Measurements from ENCODE around the gene ERF.

- no peak for TF ChIP-seq EZH2 (IDR thresholded peaks at IDR 0.05; ENCODE audit: borderline replicate concordance, insufficient read depth, low read depth, low read length, poor library complexity, severe bottlenecking)
- TF ChIP-seq, protein P1, sequence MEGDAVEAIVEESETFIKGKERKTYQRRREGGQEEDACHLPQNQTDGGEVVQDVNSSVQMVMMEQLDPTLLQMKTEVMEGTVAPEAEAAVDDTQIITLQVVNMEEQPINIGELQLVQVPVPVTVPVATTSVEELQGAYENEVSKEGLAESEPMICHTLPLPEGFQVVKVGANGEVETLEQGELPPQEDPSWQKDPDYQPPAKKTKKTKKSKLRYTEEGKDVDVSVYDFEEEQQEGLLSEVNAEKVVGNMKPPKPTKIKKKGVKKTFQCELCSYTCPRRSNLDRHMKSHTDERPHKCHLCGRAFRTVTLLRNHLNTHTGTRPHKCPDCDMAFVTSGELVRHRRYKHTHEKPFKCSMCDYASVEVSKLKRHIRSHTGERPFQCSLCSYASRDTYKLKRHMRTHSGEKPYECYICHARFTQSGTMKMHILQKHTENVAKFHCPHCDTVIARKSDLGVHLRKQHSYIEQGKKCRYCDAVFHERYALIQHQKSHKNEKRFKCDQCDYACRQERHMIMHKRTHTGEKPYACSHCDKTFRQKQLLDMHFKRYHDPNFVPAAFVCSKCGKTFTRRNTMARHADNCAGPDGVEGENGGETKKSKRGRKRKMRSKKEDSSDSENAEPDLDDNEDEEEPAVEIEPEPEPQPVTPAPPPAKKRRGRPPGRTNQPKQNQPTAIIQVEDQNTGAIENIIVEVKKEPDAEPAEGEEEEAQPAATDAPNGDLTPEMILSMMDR (IDR thresholded peaks at IDR 0.05), result no peak
These were observed 16.1 kb upstream of the ERF start for GRCh38 chr19:42271045-42271419.

All from B cell (primary cell).